Measurements from ENCODE around the gene VEZT. TPM values are rescaled to one million over a fixed set of nuclear protein-coding genes. Genes with fewer than 3 reads are reported as not detected.

VEZT gene
- total RNA-seq, 1 donor from 2014 or later, result 126 TPM

DNA sequence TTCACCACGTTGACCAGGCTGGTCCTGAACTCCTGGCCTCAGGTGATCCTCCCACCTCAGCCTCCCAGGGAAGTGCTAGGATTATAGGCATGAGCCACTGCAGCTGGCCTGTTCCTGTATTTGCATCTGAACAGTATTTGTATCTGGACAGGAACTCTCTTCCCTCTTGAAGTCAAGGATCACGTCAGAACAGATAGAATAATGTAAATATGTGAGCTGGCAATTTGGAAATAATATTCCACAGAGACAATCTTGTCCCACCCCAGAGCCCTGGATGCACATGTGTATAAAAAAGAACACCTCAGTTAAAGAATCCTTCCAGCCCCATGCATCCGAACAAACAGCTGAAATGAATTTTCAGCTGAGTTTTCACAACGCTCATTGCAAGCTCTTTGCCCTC lies 118.3 kb downstream of the VEZT start:
- H3K27ac Mint-ChIP-seq, result peak overlapping the region; percentile 97
- H3K9me3 Mint-ChIP-seq (ENCODE audit: low read depth), result peaks cover 1% of the 10 kb centered on the region
- peak overlapping the region; percentile 41 for H3K4me3 Mint-ChIP-seq (ENCODE audit: low read depth)
- no peaks in the 10 kb centered on the region for H3K36me3 Mint-ChIP-seq (ENCODE audit: insufficient read depth)
- no peak for DNase-seq (ENCODE audit: low spot score, unreplicated experiment)
- TF ChIP-seq, protein P1, sequence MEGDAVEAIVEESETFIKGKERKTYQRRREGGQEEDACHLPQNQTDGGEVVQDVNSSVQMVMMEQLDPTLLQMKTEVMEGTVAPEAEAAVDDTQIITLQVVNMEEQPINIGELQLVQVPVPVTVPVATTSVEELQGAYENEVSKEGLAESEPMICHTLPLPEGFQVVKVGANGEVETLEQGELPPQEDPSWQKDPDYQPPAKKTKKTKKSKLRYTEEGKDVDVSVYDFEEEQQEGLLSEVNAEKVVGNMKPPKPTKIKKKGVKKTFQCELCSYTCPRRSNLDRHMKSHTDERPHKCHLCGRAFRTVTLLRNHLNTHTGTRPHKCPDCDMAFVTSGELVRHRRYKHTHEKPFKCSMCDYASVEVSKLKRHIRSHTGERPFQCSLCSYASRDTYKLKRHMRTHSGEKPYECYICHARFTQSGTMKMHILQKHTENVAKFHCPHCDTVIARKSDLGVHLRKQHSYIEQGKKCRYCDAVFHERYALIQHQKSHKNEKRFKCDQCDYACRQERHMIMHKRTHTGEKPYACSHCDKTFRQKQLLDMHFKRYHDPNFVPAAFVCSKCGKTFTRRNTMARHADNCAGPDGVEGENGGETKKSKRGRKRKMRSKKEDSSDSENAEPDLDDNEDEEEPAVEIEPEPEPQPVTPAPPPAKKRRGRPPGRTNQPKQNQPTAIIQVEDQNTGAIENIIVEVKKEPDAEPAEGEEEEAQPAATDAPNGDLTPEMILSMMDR (IDR thresholded peaks at IDR 0.05; ENCODE audit: unreplicated experiment), result no peak
- H3K4me1 Mint-ChIP-seq (ENCODE audit: low read depth), result peaks cover 14% of the 10 kb centered on the region
- H3K27me3 Mint-ChIP-seq, result no peaks in the 10 kb centered on the region

DNA sequence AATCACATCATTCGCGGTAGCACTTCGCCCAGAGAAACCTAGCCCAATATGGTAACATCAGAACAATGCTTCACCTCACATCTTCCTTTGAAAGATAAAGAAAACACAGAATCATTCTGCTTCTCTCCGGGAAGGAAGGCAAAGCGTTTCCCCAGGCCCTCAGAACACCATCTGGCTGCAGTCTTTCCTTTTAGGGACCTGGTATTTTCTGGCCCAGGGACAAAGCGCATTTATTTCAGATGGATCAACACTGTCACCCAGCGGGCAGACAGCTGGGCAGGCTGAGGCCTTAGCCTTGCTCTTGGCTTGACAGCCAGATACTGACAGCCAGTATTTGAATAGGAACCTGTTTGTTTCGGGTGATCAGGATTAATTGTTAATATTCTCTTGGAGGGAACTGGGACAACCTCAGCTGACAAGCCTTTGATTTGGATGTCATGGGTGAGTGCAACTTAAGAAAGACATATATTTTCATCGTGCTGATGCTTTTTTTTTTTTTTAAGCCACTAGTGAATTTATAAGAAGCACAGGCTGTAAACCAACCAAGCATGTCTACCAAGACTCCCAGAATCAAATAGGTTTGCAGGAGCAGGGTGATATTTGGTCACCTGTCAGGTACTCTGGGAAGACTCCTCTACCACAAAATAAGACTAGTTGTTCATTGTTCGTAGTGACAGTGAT lies 118.9 kb downstream of the VEZT start:
- H3K4me3 Mint-ChIP-seq (ENCODE audit: low read depth), result peak overlapping the region; percentile 41
- H3K4me1 Mint-ChIP-seq (ENCODE audit: low read depth), result peaks cover 14% of the 10 kb centered on the region
- peaks cover 4% of the 10 kb centered on the region for H3K9me3 Mint-ChIP-seq (ENCODE audit: low read depth)
- DNase-seq (ENCODE audit: low spot score, unreplicated experiment), result peak; percentile 51
- peak overlapping the region; percentile 97 for H3K27ac Mint-ChIP-seq
- H3K27me3 Mint-ChIP-seq, result no peaks in the 10 kb centered on the region
- no peaks in the 10 kb centered on the region for H3K36me3 Mint-ChIP-seq (ENCODE audit: insufficient read depth)
- TF ChIP-seq, protein P1 (IDR thresholded peaks at IDR 0.05; ENCODE audit: unreplicated experiment), result peak; percentile 75

DNA sequence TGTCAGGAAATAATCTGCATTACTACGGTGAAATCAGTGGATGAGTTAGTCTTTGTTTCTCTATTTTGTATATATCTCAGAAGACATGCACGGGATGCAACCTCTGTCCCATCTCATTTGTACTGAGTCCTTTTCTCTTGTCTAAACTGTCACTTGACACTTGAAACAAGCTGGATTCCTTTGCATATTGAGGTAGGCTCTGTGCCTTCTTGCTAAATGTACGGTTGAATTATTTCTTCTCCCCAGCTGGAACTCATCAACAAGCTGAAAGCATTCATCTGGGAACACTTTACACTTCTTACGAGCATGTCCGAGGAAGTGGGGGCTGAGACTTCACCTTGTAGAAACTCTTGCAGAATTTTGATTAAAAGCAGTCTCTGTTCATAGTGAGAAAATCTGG lies 119.5 kb downstream of the VEZT start:
- no peaks in the 10 kb centered on the region for H3K27me3 Mint-ChIP-seq
- H3K4me1 Mint-ChIP-seq (ENCODE audit: low read depth), result peaks cover 14% of the 10 kb centered on the region
- peaks cover 4% of the 10 kb centered on the region for H3K9me3 Mint-ChIP-seq (ENCODE audit: low read depth)
- H3K27ac Mint-ChIP-seq, result no peak overlapping the region
- H3K36me3 Mint-ChIP-seq (ENCODE audit: insufficient read depth), result no peaks in the 10 kb centered on the region
- DNase-seq (ENCODE audit: low spot score, unreplicated experiment), result no peak
- TF ChIP-seq, protein P1 (IDR thresholded peaks at IDR 0.05; ENCODE audit: unreplicated experiment), result no peak
- H3K4me3 Mint-ChIP-seq (ENCODE audit: low read depth), result no peak overlapping the region

DNA sequence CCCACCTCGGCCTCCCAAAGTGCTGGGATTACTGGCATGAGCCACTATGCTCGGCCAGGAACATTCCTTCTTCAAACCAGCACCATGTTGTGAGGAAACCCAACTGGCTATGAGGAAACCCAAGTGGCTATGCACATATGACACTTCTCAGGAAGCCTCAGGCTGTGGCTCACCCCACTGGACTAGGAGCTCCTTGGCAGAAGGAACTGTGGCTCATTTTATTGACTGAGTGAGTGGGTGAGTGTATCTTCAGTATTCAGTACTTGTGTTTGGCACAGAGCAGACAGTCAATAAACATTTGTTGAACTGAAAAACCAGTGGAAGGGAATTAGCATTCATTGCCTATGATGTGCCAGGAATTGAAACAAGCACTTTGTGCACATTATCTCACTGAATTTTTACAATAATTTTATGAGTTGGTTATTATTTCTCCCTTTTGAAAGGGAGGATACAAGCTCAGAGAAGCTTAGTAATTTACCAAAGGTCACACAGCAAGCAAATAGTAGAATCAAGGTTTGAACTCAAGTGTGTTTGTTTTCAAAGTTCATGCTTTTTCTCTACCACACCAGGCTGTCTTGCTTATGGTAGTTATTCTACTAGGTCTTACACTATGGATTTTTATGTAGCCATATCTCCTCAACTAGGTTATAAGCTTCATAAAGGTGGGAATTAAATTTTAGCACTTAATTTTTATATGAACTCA lies 121.6 kb downstream of the VEZT start:
- H3K27ac Mint-ChIP-seq, result no peak overlapping the region
- H3K36me3 Mint-ChIP-seq (ENCODE audit: insufficient read depth), result no peaks in the 10 kb centered on the region
- no peak overlapping the region for H3K4me3 Mint-ChIP-seq (ENCODE audit: low read depth)
- DNase-seq (ENCODE audit: low spot score, unreplicated experiment), result no peak
- H3K9me3 Mint-ChIP-seq (ENCODE audit: low read depth), result peaks cover 4% of the 10 kb centered on the region
- TF ChIP-seq, protein P1 (IDR thresholded peaks at IDR 0.05; ENCODE audit: unreplicated experiment), result no peak
- peaks cover 14% of the 10 kb centered on the region for H3K4me1 Mint-ChIP-seq (ENCODE audit: low read depth)
- no peaks in the 10 kb centered on the region for H3K27me3 Mint-ChIP-seq

DNA sequence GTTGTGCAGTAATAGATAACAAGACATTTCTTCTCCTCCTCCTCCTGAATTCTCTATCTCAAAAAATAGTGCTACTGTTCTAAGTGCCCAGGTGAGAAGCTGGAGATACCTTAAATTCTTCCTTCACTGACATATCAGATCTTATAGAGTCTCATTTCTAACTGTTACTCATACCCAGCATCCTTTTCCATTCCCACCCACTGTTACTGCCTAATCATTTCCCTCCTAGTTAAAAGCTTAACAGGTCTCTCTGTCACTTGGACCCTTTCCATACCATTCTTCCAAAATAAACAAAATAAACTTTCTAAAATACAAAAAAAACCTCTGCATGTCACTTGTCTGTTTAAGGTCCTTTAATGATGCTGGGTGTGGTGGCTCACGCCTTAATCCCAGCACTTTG lies 124.4 kb downstream of the VEZT start:
- Mint-ChIP-seq H3K27ac (no peak overlapping the region), H3K9me3 (ENCODE audit: low read depth) (peaks cover 4% of the 10 kb centered on the region), H3K36me3 (ENCODE audit: insufficient read depth) (no peaks in the 10 kb centered on the region), H3K4me3 (ENCODE audit: low read depth) (no peak overlapping the region), H3K4me1 (ENCODE audit: low read depth) (peaks cover 4% of the 10 kb centered on the region), H3K27me3 (no peaks in the 10 kb centered on the region)
- DNase-seq (ENCODE audit: low spot score, unreplicated experiment), result no peak
- TF ChIP-seq, protein P1 (IDR thresholded peaks at IDR 0.05; ENCODE audit: unreplicated experiment), result no peak

Data from progenitor cell of endocrine pancreas (in vitro differentiated cells).